ENCODE data around the gene PDZD2.

Gene PDZD2

DNA sequence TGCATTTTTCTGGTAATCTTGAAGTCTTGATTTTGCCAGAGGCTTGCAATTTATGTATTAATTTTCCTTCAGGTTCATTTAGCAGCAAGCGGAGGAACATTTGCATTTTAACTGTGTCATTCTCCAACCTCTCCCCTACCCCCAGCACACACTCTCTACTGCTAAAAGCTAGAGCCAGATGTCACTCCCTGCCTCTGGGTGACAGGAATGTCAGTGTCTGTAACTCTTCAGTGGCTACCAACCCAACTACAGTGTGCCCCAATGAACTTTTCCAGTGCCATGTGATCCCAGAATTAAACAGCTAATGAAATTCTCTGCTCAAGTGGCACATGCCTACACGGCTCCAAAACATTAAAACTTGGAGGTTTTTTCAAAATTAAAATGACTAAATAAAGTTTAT is 274.9 kb downstream of the PDZD2 start:
- Histone ChIP-seq H3K36me3 (replicated peaks) (no peaks in the 10 kb centered on the region), H3K27ac (no peak overlapping the region), H3K27me3 (replicated peaks) (no peaks in the 10 kb centered on the region), H3K4me3 (ENCODE audit: low read depth, low read length) (no peak overlapping the region)
- in situ Hi-C loops (cut with HindIII; ENCODE audit: low pct_ligation_motif_present, low sequenced_read_pairs): no loop called here
- DNase-seq: no peak
- TF ChIP-seq, protein P1, sequence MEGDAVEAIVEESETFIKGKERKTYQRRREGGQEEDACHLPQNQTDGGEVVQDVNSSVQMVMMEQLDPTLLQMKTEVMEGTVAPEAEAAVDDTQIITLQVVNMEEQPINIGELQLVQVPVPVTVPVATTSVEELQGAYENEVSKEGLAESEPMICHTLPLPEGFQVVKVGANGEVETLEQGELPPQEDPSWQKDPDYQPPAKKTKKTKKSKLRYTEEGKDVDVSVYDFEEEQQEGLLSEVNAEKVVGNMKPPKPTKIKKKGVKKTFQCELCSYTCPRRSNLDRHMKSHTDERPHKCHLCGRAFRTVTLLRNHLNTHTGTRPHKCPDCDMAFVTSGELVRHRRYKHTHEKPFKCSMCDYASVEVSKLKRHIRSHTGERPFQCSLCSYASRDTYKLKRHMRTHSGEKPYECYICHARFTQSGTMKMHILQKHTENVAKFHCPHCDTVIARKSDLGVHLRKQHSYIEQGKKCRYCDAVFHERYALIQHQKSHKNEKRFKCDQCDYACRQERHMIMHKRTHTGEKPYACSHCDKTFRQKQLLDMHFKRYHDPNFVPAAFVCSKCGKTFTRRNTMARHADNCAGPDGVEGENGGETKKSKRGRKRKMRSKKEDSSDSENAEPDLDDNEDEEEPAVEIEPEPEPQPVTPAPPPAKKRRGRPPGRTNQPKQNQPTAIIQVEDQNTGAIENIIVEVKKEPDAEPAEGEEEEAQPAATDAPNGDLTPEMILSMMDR (IDR thresholded peaks at IDR 0.05; ENCODE audit: low read depth, low read length, missing control alignments): no peak

DNA sequence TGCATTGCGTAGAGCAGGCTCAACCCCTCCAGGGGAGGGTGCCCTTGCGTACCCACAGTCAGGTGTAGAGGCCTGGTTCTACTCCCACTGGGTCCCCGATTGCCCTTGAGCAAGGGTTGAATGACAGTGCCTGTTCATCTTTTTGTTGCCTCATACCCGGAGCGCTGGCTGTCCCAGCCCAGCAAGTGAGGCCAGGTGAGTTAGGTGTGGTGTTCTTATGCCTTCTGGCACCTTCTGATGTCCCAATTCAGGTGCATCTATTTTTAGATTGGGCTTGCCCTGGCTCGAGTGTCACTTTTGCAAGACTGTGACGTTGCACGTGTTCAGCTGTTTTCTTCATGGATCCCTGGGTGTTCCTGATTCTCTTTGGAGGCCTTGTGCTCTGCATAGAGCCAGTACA is 277.4 kb downstream of the PDZD2 start:
- H3K27me3 ChIP-seq (replicated peaks): no peaks in the 10 kb centered on the region
- no peak overlapping the region for H3K4me3 ChIP-seq (ENCODE audit: low read depth, low read length)
- no peak for DNase-seq
- H3K27ac ChIP-seq: no peak overlapping the region
- TF ChIP-seq, protein P1 (IDR thresholded peaks at IDR 0.05; ENCODE audit: low read depth, low read length, missing control alignments): no peak
- in situ Hi-C loops (cut with HindIII; ENCODE audit: low pct_ligation_motif_present, low sequenced_read_pairs): no loop called here
- no peaks in the 10 kb centered on the region for H3K36me3 ChIP-seq (replicated peaks)

DNA sequence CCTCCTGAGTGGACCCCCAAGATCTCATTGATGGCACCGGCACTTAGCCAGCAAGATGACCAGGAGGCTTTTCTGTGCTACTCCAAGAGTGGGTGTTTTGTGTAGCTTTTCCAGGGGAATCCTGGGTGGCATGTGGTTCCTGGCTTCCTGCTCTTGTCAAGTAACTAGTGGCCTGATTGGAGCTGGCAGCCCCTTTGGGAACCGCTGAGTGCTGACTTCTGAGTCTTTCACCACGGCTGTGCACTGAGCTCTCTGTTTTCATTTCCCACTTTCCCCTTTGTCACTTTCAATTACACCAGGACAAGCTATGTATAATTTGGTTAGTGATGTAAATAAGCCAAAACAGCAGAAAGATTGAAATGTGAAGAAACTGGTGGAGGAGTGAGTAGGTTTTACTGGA is 279.8 kb downstream of the PDZD2 start:
- no peak overlapping the region for H3K4me3 ChIP-seq (ENCODE audit: low read depth, low read length)
- in situ Hi-C loops (cut with HindIII; ENCODE audit: low pct_ligation_motif_present, low sequenced_read_pairs): no loop called here
- no peak for DNase-seq
- no peaks in the 10 kb centered on the region for H3K27me3 ChIP-seq (replicated peaks)
- no peak overlapping the region for H3K27ac ChIP-seq
- no peaks in the 10 kb centered on the region for H3K36me3 ChIP-seq (replicated peaks)
- TF ChIP-seq, protein P1 (IDR thresholded peaks at IDR 0.05; ENCODE audit: low read depth, low read length, missing control alignments): no peak

DNA sequence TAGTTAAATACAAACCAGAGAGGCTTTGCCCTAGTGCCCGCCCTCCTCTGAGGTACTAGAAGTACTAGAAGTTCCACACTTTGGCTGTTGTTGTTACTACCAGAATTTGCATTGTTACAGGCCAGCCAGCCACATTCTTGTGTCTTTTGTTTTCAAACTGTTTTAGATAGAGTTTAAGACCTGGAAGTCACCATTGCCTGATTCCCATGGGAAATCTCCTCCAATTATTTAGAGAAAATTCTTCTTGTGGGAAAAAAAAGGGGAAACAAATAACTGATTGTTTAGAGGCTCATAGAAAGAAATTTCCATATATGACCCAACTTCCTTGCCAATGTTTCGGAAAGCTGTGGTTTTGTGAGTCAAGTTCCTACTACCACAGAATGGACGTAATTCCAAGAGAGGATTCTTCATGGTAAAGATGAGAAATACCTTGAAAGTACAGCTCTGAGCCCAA is 282.9 kb downstream of the PDZD2 start:
- DNase-seq: peak; percentile 56
- in situ Hi-C loops (cut with HindIII; ENCODE audit: low pct_ligation_motif_present, low sequenced_read_pairs): no loop called here
- Histone ChIP-seq H3K27ac (no peak overlapping the region), H3K36me3 (replicated peaks) (no peaks in the 10 kb centered on the region), H3K4me3 (ENCODE audit: low read depth, low read length) (no peak overlapping the region), H3K27me3 (replicated peaks) (no peaks in the 10 kb centered on the region)
- TF ChIP-seq, protein P1 (IDR thresholded peaks at IDR 0.05; ENCODE audit: low read depth, low read length, missing control alignments): no peak

DNA sequence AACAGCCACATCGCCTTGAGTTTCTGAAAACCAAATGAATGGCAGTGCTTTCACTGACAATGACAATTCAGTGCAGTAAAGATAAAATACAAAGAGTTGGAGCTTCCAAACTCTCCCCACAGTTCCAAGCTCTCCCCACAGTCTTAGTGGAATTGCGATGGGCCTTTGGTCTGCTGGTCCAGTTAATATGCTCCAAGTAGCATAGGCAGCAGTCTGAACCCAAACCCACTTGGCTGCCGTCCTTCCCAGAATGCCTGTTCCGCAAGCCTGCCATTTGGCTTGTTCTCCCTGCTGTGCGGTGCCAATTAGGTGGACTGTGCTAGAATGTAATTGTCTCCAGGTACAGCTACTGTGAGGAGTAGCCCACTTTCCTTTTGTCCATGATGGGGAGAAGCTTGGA is 285.1 kb downstream of the PDZD2 start:
- H3K36me3 ChIP-seq (replicated peaks): no peaks in the 10 kb centered on the region
- H3K27me3 ChIP-seq (replicated peaks): no peaks in the 10 kb centered on the region
- no peak for DNase-seq
- no peak overlapping the region for H3K27ac ChIP-seq
- TF ChIP-seq, protein P1 (IDR thresholded peaks at IDR 0.05; ENCODE audit: low read depth, low read length, missing control alignments): no peak
- no peak overlapping the region for H3K4me3 ChIP-seq (ENCODE audit: low read depth, low read length)
- in situ Hi-C loops (cut with HindIII; ENCODE audit: low pct_ligation_motif_present, low sequenced_read_pairs): no loop called here

DNA sequence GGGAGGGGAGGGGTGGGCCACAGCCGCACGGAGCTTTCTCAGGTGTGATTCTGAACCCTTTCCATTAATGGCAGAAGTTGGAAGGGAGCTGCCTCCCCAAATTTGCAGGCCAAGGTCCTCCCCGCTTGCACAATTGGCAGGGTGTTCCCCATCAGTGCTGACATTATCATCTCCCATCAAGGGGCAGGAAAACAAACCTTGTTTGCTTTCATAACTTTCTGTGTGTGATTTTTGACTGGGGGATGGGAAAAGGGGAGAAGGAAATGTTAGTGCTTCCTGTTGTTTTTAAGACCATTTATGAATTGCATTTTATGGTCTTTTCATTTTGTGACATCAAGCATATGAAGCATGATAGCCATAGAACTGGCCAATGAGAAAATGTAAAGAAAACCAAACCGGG is 292.9 kb downstream of the PDZD2 start:
- DNase-seq: no peak
- TF ChIP-seq, protein P1 (IDR thresholded peaks at IDR 0.05; ENCODE audit: low read depth, low read length, missing control alignments): no peak
- Histone ChIP-seq H3K27ac (no peak overlapping the region), H3K36me3 (replicated peaks) (no peaks in the 10 kb centered on the region), H3K4me3 (ENCODE audit: low read depth, low read length) (no peak overlapping the region), H3K27me3 (replicated peaks) (no peaks in the 10 kb centered on the region)
- in situ Hi-C loops (cut with HindIII; ENCODE audit: low pct_ligation_motif_present, low sequenced_read_pairs): no loop called here

Measured in brain microvascular endothelial cell (primary cell).